A673 (cell line): ENCODE measurements around the gene SPATA46.

Experiments used
- EZH2 ChIP-seq: fragments of 200-600 bp; sonication (generic); IDR thresholded peaks from 2 replicates; pipeline ENCODE4 v1.6.1; 2017; ENCODE audit warnings: borderline replicate concordance, low read depth, mild to moderate bottlenecking, mixed read lengths, antibody characterized with exemption, low read length; ENCODE audit not compliant: poor library complexity, severe bottlenecking
- TF ChIP-seq, protein P1 (sequence below): fragments of 300-800, 200-600 bp; sonication (generic); conservative IDR thresholded peaks from 2 replicates; pipeline ENCODE4 v1.5.1; 2017; ENCODE audit warnings: low read depth, mild to moderate bottlenecking, antibody characterized with exemption, low read length, moderate library complexity, mixed read lengths

DNA sequence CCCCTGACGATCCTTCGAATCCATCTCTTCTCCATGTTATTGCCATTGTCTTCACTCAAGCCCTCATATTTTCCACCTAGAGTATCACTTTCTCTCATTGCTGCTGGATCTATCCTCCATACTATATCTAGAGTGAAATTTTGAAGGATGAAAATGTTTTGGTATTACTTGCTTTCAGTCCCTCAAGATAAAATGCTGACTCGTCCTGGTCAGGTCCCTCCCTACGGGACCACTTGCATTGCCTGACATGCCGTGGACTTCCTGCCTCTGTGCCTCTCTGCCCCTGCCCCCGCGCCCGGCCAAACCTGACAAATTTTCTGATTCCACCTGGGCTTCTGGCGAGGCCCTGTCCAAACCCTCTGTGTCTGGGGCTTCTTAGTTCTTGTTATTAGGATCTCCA, 23.6 kb downstream of the SPATA46 start:
- TF ChIP-seq, protein P1, sequence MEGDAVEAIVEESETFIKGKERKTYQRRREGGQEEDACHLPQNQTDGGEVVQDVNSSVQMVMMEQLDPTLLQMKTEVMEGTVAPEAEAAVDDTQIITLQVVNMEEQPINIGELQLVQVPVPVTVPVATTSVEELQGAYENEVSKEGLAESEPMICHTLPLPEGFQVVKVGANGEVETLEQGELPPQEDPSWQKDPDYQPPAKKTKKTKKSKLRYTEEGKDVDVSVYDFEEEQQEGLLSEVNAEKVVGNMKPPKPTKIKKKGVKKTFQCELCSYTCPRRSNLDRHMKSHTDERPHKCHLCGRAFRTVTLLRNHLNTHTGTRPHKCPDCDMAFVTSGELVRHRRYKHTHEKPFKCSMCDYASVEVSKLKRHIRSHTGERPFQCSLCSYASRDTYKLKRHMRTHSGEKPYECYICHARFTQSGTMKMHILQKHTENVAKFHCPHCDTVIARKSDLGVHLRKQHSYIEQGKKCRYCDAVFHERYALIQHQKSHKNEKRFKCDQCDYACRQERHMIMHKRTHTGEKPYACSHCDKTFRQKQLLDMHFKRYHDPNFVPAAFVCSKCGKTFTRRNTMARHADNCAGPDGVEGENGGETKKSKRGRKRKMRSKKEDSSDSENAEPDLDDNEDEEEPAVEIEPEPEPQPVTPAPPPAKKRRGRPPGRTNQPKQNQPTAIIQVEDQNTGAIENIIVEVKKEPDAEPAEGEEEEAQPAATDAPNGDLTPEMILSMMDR = no peak
- no peak for TF ChIP-seq EZH2
